ENCODE data around the gene ACACA.
"Not testable (repeated sequence)": the region's sequence is repeated elsewhere in the genome, so short reads cannot be mapped to it uniquely, and the experiment has no call there.

ACACA gene

DNA sequence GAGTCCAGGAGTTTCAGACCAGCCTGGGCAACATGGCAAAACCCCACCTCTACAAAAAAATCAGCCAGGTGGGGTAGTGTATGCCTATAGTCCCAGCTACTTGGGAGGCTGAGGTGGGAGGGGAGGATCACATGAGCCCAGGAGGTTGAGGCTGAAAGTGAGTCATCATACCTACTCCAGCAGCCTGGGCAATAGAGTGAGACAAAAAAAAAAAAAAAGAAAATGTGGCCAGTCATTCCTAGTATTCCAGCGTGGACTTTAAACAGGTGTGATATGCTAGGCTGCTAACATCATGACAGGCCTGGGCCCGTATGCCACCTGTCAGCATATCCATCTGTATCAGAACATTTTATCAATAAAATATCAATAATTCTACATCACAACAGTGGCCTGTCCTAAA lies 314.6 kb downstream of the ACACA start:
- DNase-seq: no peak

DNA sequence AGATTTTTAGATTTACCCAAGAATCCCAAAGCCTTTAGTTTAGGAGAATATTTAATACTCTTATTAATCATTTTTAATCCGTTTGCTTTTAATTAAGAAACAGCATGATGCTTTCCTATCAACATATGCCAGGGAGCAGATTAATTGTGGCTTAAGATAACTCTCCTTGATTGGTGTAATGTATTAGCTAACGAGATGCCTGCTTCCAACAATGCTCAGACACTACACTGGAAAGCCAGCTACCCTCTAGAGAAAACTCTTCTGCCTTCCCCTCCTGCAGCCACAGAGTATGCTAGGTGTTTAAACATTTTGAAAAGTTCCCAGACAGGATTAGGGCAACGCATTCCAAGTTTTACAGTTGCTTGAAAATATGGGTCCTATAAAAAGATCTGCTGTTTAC lies 315.7 kb downstream of the ACACA start:
- no peak for DNase-seq

DNA sequence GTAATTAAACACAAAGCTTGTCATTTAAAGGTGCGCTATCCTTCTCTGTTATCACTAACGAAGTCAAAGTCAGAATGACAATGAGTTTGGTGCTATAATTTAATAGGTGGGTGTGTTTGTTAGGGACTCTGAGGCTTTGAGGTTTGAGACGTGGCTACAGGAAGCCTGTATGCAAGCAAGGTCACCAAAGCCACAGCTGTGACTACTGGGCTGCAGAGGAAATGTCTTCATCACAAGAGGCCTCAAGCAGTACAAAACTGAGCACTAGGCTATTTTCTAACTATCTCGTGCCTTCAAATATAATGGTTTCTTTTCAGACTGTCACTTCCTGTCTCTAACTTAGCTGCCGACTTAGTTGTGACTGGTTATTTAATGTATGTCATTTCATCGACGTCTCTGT lies 316.7 kb downstream of the ACACA start:
- DNase-seq: no peak

DNA sequence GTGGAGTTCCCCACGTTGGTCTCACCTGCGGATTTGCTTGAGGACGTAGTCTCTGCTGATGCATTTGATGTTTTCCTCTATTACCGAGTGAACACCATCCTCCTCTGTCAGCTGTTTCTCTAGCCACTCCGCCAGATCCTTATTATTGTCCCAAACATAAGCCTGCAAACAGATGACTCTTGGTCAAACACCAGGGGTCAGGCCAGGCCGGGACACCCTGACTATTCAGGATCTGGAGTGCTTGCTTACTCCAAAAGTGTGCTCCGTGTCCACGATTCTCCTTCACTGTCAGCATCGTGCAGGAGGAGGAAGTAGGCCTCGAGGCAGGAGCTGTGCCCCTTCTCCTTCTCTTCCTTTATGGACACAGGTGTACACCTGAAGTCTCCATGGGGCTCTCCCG lies 317.7 kb downstream of the ACACA start:
- DNase-seq: no peak

DNA sequence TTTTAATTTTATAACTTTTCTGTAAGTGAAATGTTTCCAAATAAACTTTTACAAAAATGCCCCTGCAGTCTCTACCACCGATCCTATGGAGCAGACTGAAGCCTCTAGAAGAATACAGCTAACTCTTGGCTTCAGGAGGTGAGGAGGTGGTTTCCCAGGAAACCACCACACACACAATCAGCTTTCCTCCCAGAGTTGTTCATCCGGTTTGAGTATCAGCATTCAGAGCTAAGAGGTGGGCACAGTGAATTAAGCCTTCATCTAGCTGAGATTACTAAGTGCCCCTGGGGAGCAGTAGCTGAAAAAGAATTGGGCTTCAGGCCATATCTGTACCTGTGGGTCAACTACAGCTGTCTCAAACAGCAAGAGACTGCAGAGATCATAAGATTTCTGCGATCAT lies 318.2 kb downstream of the ACACA start:
- peak; percentile 31 for DNase-seq

DNA sequence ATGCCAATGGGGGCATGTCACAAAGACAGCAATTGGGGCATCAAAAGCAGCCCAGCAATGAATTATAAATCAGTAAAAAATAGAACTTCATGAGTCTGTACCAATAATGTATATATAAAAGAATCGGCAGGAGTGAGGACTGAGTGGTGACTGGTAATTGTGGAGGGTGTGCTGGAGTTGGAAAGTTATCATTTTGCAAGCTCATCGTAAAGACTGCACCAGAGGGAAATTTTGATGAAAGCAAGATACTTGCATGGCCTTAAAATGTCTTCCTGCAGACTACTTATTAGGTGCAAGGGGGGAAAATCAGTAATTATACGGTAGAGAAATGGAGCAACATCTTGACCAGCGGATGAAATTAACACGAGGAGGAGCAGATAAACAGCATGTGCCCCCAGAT lies 319.0 kb downstream of the ACACA start:
- no peak for DNase-seq

DNA sequence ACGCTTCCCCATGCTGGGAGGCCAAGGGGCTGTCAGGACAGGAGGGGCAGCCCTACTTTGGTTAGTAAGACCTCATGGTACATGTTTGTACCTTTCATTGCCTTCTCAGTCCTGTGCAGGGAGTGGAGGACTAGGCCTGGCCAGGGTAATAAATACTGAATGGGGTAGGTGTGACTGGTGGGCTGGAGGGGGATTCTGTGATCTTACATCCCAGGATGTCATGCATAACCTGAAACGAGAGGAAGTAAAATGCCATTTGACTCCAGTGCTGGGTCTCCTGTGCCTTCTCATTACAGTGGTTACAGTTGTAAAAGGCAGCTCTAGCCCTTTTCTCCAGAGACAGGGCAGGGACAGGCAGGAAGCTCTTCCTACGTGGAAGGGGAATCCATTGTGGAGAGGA lies 319.7 kb downstream of the ACACA start:
- DNase-seq: no peak

DNA sequence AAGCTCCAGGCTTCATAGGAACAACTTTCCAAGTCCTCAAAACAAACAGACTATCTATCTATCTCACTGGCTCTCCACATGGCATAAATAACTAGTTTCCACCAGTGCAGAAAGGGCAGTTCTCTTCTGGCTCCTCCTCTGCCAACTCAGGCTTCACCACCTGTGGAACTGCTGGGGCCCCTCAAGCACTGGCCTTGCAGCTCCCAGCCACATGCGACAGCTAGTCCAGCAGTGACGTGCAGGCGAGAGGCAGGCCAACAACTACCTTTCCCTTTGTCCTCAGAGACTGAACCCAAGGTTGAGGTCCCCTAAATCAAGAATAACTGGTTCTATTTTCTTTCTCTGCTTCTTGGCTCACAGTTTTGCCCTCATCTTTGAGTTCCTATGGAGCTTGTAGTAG lies 320.3 kb downstream of the ACACA start:
- DNase-seq: no peak

DNA sequence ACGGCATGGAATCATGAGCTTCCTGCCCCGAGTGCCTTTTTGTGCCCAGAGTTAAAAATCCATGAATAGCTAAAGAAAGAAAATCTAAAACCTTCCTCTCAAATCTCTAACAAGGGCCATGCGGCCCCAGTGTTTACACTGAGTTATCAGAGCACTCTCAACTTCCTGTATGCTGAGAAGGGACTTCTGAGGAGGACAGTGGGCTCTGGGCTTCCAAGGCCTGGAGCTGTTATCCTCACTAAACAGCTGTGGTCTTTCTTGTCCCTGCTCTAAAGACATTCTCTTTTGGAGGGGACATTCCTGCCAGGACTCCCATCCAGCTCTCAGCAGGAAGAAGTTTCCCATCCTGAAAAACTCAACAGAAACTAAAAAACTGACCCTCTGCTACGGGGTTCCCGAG lies 322.3 kb downstream of the ACACA start:
- no peak for DNase-seq

DNA sequence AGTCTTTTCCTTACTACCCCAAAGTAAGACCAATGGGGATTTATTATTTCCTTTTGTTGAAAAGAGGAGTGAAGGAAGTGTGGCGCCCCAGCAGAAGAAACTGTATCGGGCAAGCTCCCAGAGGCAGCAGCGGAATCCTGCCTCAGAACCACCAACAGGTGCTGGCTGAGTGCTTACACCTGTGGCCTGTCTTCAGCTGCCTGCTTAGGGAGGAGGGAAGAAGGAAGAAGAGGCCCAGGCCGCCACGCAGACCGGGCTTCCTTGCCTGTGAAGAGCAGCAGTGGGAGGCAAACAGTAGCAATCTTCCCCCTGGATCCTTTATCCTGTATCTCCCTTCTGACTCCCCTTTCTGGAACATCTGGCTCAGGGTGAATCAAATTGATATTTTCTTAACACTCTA lies 323.2 kb downstream of the ACACA start:
- no peak for DNase-seq

DNA sequence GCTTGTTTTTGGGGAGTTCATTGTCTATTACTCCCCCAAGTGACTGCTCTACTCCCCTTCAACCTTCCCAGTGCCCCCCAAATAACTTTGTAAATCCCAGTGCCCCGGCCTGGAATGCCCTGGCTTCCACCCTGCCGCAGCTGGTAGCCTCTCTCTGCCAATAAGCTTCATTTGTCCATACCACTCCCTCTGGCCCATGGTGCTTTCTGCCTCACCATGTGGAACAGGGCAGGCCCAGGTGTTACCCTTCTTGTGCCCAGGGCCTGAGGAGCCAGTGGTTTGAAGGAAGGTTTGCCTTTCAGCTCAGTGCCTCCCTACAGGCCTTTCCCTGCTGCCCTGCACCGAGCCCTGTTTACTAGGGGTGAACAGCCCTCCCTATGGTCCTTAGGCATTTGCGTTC lies 323.7 kb downstream of the ACACA start:
- DNase-seq: no peak

DNA sequence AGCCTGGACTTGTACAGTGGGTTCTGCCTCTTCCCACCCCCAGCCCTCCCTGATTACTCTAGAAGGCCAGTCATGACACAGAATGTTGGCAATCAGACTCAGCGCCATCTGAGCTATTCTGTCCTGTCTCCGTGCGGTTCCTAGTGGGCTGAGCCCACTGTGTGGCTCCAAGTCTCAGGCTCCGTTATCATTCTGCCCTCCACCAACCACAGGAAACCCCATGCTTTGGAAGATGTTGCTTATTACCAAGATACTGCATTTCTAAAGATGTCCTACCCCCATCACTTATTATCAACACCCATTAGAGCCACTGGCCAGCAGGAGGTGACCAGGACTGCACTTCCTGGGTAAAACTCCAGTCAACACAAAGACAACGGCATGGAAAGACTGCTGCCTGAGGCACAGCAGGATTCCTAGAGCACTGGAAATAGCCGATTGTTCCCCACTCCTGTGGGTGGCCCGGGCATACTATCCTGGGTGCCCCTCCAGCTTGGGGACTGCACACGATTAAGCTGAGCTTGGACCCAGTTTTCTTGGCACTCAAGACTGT lies 324.2 kb downstream of the ACACA start:
- no peak for DNase-seq

DNA sequence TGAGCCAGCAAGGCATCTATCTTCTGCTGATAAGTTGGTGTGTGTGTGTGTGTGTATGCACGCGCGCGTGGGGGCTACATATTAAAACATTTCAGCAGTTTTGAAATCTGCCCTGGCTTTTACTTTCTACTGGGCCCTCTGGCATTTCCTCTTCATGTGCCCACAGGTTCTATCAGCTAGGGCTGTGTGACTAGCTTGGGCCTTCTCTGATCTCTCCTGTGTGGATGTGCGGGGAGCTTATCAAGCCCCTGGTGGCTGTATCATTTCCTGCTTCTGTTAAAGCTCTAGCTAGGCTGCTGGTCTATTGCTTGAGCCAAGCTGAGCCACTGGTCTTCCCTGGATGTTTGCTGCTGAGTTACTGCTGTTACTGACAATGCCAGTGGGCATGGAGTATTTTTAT lies 325.3 kb downstream of the ACACA start:
- no peak for DNase-seq

DNA sequence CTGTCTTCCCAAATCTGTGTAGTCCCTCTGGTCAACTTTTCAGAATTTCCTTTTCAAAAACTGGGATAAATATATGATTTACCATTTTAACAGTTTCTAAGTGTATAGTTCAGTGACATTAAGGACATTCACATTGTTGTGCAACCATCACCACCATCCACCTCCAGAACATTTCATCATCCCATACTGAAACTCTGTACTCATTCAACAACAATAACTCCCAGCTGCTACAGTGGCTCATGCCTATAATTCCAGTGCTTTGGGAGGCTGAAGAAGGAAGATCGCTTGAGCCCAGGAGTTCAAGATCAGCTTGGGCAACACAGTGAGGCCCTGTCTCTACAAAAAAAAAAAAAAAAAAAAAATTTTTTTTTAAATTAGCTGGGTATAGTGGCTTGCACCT lies 326.9 kb downstream of the ACACA start:
- no peak for DNase-seq

DNA sequence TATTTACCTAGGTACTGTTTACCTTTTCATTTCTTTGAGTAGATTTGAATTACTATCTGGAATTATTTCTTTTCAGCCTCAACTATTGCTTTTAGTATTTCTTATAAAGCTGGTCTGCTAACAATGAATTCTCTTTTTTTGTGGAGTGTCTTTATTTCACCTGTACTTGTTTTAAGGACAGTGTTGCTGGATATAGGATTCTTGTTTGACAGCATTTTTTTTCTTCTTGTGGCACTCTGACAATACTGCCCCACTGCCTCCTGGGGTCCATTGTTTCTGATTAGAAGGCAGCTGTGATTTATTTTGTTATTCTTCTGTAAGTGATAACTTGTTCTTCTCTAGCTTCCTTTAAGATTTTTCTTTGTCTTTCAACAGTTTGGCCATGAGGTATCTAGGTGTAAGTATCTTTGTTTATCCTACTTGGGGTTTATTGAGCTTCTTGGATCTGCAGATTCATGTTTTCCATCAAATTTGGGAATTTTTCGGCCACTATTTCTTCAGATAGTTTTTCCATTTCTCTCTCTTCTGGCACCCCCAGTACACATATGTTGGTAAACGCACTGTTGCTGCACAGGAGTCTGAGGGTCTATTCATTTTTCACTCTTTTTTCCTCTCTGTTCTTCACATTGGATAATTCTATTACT lies 327.4 kb downstream of the ACACA start:
- no peak for DNase-seq

DNA sequence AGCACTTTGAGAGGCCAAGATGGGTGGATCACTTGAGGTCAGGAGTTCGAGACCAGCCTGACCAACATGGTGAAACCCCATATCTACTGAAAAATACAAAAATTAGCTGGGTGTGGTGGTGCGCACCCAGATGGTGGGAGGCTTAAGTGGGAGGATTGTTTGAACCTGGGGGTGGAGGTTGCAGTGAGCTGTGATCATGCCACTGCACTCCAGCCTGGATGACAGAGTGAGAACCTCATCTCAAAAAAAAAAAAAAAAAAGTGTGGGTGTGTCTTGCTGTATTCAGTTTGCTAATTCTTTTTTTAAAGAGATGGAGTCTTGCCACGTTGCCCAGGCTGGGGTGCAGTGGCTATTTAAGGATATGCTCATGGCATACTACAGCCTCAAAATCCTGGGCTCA lies 333.2 kb downstream of the ACACA start:
- DNase-seq: not testable (repeated sequence)

DNA sequence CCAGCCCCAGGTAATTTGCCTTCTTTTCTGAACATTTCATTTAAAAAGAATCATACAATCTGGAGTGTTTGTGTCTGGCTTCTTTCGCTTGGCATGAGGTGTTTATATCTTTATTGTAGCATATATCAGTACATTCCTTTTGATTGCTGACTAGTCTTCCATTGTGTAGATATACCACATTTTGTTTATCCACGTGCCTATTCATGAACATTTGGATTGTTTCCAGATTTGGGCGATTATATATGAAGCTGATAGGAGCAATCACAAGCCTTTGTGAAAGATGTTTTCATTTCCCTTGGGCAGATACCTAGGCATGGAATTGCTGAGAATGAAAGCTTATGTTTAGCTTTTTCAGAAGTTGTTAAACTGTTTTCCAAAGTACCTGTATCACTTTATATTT lies 337.5 kb downstream of the ACACA start:
- DNase-seq: no peak

DNA sequence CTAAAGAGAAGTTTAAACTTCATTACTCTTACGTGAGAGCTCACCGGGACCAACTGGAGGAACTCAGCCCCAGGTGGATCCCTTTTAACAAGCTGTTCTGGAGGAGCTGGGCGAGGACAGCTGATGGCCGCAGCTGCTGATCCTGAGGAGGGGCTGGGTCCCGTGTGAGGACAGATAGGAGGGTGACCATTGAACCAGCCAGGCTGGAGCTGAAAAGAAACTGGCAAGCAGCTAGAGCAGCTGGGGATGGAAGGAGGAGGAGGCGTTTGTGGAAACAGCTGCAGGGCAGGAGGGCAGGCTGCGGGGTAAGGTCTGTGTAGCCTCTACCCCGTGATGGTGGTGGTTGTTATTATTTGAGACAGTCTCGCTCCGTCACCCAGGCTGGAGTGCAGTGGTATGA lies 338.4 kb downstream of the ACACA start:
- no peak for DNase-seq

DNA sequence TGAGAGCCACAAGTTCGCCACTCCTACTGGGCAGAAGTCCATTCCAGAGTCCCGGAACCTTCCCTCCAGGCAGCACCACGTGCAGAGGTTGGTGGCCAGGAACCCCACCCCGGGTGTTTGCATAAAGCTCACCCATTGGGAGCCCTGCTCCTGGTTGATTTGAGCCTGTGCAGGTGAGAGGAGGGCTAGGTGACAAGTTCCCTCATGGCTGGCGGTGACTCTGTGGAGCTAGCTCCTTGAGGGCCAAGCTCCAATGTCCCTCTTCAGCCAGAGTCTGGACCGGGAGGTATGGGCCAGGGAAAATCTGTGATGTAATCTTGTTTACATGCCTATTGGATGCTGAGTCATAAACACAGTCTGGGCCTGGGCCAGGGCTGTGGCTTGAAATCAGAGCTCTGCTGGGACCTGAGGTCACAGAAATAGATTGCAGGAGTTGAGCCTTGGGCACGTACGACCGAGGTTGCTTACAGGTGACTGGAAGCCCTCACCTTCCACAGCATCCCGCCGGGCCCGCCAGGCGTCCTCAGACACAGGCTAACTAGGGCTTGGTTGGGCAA lies 339.0 kb downstream of the ACACA start:
- DNase-seq: no peak

DNA sequence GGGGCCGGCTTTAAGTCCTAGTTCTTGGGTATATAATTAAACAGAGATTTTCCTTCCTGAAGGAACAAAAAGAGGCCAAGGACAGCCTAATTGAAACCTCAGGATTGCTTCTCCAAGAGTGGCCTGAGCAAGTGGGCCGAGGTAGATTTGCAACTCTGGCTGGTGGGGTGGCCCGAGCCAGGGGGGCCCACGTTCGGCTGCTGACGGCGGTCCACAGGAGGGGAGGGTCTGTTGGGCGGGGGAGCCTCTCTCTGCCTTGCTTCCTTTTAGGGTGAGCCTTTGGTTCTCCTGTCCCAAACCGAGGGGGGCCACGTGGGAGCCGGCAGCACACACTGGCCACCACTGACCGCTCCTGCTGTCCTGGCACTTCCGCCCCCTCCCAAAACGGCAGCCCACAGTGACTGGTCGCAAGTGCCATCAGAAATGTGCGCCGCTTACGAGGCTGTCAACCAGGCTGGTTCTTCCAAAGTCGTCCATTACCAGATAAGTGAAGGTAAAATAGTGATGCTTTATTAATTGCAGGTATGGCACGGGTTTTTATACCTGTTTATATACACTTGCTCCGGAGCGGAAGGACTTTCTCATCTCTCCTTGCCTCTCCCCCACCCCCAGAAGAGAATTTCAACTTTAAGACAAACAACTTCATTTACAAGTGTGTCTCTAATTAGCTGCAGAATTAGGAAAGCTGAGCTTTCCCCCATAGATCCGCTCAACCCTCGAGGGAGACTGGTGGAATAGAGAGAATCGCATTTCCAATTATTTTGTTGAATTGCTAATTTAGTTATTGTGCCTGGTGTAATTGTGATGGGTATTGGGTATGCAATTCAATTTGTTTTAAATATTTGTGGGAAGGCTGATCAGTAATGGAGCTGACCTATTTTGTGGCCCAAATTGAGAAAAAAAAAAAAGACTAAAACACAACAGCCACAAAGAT lies 340.0 kb downstream of the ACACA start:
- no peak for DNase-seq

DNA sequence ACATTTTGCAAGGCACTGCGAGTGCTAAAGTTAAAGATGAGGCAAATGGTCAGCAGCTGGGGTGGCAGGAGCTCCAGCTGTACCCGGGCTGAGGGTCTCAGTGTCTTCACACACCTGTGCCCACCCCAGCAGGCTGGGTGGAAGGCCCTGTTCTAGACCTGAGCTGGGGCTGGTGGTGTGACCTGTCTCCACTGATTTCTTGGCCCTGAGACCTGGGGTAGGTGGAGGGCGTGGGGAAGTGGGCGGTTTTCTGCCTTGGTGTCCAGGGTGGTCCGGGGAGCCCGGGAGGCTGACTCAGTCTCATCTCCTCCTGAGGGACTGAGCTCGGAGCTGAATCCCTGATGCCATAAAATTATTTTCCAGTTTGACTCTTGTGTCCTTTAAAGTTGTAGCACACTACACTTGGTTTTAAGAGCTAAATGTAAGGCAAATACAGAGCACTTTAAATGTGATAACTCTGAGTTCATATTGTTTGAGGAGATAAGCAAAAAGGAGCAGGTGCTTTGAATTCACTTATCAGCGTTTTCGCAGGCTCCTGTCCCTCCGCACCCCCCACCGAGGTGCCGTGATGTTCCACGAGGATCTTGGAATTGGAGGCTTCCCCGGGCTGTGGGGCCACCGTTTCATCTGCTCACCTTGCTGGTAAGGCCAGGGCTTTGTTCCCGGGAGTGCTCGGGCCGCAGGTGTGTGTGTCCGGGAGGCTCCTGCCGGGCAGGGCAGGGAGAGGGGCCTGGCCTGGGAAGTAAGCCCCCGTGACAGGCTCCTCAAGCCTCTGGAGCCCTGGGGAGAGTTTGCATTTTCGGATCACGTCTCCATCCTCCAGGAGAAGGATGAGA lies 340.9 kb downstream of the ACACA start:
- no peak for DNase-seq

DNA sequence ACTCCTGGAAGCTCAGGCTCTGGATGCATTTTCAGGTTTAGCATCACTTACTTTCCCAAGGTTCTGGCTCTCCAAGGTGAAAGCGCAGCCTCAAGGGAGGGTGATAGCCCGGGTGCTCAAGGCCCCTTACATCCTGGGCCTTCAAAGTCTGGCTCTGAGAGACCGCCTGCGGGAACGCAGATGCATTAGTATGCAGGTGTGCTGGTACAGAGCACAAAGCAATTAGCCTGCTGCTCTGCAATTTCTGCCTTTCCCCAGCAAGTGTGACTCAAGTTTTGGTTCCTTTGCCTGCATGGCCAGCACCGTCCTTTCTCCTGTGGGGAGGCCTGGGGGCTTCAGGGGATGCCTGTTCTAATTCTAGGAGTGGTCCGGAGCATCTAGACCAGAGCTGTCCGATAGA lies 341.7 kb downstream of the ACACA start:
- DNase-seq: no peak

DNA sequence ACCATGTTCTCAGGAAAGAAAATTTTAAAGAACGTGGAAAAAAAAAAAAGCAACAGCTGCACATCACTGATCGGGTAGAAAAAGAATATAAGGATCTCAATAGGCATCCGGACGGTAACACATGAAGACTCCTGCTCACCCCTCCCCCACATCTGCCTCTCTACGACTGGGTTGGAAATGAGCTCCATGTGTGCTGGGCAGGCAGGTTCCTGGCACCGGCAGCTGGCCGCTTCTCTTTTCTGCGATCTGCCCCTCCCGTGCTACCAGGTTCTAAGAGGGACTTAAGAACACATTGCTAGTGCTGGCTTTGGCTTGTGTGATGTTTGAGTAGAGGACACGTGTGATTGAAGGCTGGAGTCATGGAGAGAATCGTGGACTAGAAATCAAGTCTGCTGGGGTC lies 342.4 kb downstream of the ACACA start:
- no peak for DNase-seq
